HepG2 (cell line): Measurements from ENCODE around the gene CUL7. TPM values are rescaled to one million over a fixed set of nuclear protein-coding genes. Genes with fewer than 3 reads are reported as not detected.
A peak's percentile ranks its signal among the peaks of the same experiment; 100 is the strongest.

Experiments used
- ATAC-seq: fragments of 200-7000 bp; cut with Tn5 transposase; 3 replicates; pipeline ENCODE4 v1.9.1; 2020; ENCODE audit warnings: mild to moderate bottlenecking, moderate library complexity
- BruUV-seq: library from RNA; stranded (reverse); fragments of 400-500 nt; replicated peaks from 2 replicates; lab custom pipeline; 2021; lab: Mats Ljungman, UMichigan
- CTCF ChIA-PET: fragments of 300-600 bp; formaldehyde crosslinking; extraction: SDS; loops from one replicate; lab custom pipeline; 2021; ENCODE audit warnings: low total read pairs, inconsistent platforms, low intra/inter-chr PET ratio; lab: Yijun Ruan, JAX
- POLR2A ChIA-PET: fragments of 350-600 bp; sonication (Branson Sonifier 250); formaldehyde crosslinking; loops from one replicate; lab custom pipeline; 2020; ENCODE audit warnings: antibody characterized with exemption, inconsistent platforms; lab: Yijun Ruan, JAX
- DNase-seq: peaks from one replicate; pipeline ENCODE4 v3.0.0-alpha.2; 2015; ENCODE audit warnings: low spot score
- FAIRE-seq: peaks from 3 replicates; lab custom pipeline; 2011; peaks lifted over from hg19 to GRCh38; lab: Jason Lieb, UNC
- H2AFZ ChIP-seq: one replicate; pipeline ENCODE4 v1.6.1; 2011; ENCODE audit warnings: low read length, inconsistent platforms
- H3K27ac ChIP-seq: fragments of 300-600 bp; 3 replicates; pipeline ENCODE4 v1.8.0; 2011; ENCODE audit warnings: mixed run types, mild to moderate bottlenecking, mixed read lengths, low read length, inconsistent platforms; ENCODE audit not compliant: insufficient read depth; ENCODE audit errors: extremely low read length
- H3K27me3 ChIP-seq, 2 experiments: fragments of 200-600 bp in 1 of 2; 2 replicates in 1 of 2; 3 replicates in 1 of 2; pipeline versions ENCODE4 v1.6.0 to v1.8.0; 2011; ENCODE audit warnings: low read length in 2 of 2, mild to moderate bottlenecking in 2 of 2, moderate library complexity in 2 of 2, inconsistent platforms in 1 of 2; ENCODE audit not compliant: insufficient read depth in 2 of 2, control insufficient read depth in 1 of 2
- H3K36me3 ChIP-seq, 2 experiments: fragments of 200-600 bp in 1 of 2; replicated peaks in 1 of 2; 2 replicates in 1 of 2; 3 replicates in 1 of 2; pipeline versions ENCODE4 v1.5.1 to v1.8.0; 2011; ENCODE audit warnings: low read length in 2 of 2, inconsistent platforms in 1 of 2; ENCODE audit not compliant: insufficient read depth in 2 of 2, control insufficient read depth in 1 of 2
- H3K4me1 ChIP-seq: 2 replicates; pipeline ENCODE4 v1.5.1; 2012; ENCODE audit warnings: low read length, inconsistent platforms; ENCODE audit not compliant: insufficient read depth
- H3K4me2 ChIP-seq: 2 replicates; pipeline ENCODE4 v1.6.0; 2011; ENCODE audit warnings: low read depth, low read length, inconsistent platforms
- H3K4me3 ChIP-seq, 3 experiments: fragments of 200-600 bp in 1 of 3; sonication (generic), shearing (Covaris generic) in 1 of 3; replicated peaks in 1 of 3; 2 replicates each; pipeline ENCODE4 v1.5.1; 2011 to 2016; ENCODE audit warnings: low read length in 3 of 3, inconsistent platforms in 2 of 3, low read depth in 2 of 3, mild to moderate bottlenecking in 2 of 3, control low read depth in 1 of 3, mixed read lengths in 1 of 3; ENCODE audit not compliant: insufficient read depth in 1 of 3
- H3K79me2 ChIP-seq: one replicate; pipeline ENCODE4 v1.6.1; 2011; ENCODE audit warnings: low read length, inconsistent platforms; ENCODE audit not compliant: insufficient read depth
- H3K9ac ChIP-seq: 2 replicates; pipeline ENCODE4 v1.6.0; 2011; ENCODE audit warnings: mild to moderate bottlenecking, low read depth, low read length, inconsistent platforms; ENCODE audit not compliant: insufficient read depth
- H3K9me3 ChIP-seq: 2 replicates; pipeline ENCODE4 v1.5.1; 2012; ENCODE audit warnings: mild to moderate bottlenecking, low read length
- H4K20me1 ChIP-seq: 2 replicates; pipeline ENCODE4 v1.6.0; 2011; ENCODE audit warnings: inconsistent platforms, mild to moderate bottlenecking, low read length, moderate library complexity; ENCODE audit not compliant: insufficient read depth
- ELF4 ChIP-seq: sonication (generic); formaldehyde crosslinking; IDR thresholded peaks from 2 replicates; pipeline ENCODE4 v1.5.0; 2020; ENCODE audit warnings: missing genetic modification reagents, mild to moderate bottlenecking, moderate library complexity, borderline replicate concordance
- GLI4 ChIP-seq: sonication (generic); formaldehyde crosslinking; IDR thresholded peaks from 2 replicates; pipeline ENCODE4 v1.5.1; 2020; ENCODE audit warnings: missing genetic modification reagents, mild to moderate bottlenecking, moderate library complexity, borderline replicate concordance
- HMGA1 ChIP-seq: sonication (generic); formaldehyde crosslinking; conservative IDR thresholded peaks from 2 replicates; pipeline ENCODE4 v1.4.0; 2020; ENCODE audit warnings: missing genetic modification reagents
- KLF15 ChIP-seq: sonication (generic); formaldehyde crosslinking; IDR thresholded peaks from 2 replicates; pipeline ENCODE4 v1.8.1; 2023; ENCODE audit warnings: borderline replicate concordance, mild to moderate bottlenecking, inconsistent platforms, missing genetic modification reagents, mixed read lengths
- NAIF1 ChIP-seq: sonication (generic); formaldehyde crosslinking; IDR thresholded peaks from 2 replicates; pipeline ENCODE4 v1.5.0; 2020; ENCODE audit warnings: mild to moderate bottlenecking, missing genetic modification reagents, borderline replicate concordance
- NFIC ChIP-seq: IDR thresholded peaks from 2 replicates; pipeline ENCODE4 v1.6.1; 2012; ENCODE audit warnings: mild to moderate bottlenecking, low read length, inconsistent platforms
- NR2F2 ChIP-seq: IDR thresholded peaks from 2 replicates; pipeline ENCODE4 v1.6.1; 2012; ENCODE audit warnings: low read depth, inconsistent platforms, borderline replicate concordance
- PAWR ChIP-seq: sonication (generic); formaldehyde crosslinking; IDR thresholded peaks from 2 replicates; pipeline ENCODE4 v1.4.0; 2020; ENCODE audit warnings: missing genetic modification reagents, mild to moderate bottlenecking, borderline replicate concordance
- RFXAP ChIP-seq: sonication (generic); formaldehyde crosslinking; IDR thresholded peaks from 2 replicates; pipeline ENCODE4 v1.4.0; 2020; ENCODE audit warnings: missing genetic modification reagents, borderline replicate concordance
- SOX5 ChIP-seq: IDR thresholded peaks from 2 replicates; pipeline ENCODE4 v1.6.1; 2016; ENCODE audit warnings: borderline replicate concordance
- ZBTB42 ChIP-seq: sonication (generic); formaldehyde crosslinking; IDR thresholded peaks from 2 replicates; pipeline ENCODE4 v1.5.0; 2020; ENCODE audit warnings: mild to moderate bottlenecking, missing genetic modification reagents
- ZNF263 ChIP-seq: sonication (generic); formaldehyde crosslinking; IDR thresholded peaks from 2 replicates; pipeline ENCODE4 v1.4.0; 2020; ENCODE audit warnings: missing genetic modification reagents
- ZNF547 ChIP-seq: sonication (generic); formaldehyde crosslinking; IDR thresholded peaks from 2 replicates; pipeline ENCODE4 v1.5.1; 2020; ENCODE audit warnings: mild to moderate bottlenecking, missing genetic modification reagents
- ZNF552 ChIP-seq: sonication (generic); formaldehyde crosslinking; IDR thresholded peaks from 2 replicates; pipeline ENCODE4 v1.9.0; 2022; ENCODE audit warnings: missing genetic modification reagents, mild to moderate bottlenecking, borderline replicate concordance
- ZNF577 ChIP-seq: sonication (generic); formaldehyde crosslinking; IDR thresholded peaks from 2 replicates; pipeline ENCODE4 v1.4.0; 2020; ENCODE audit warnings: mild to moderate bottlenecking, low read depth, missing genetic modification reagents, borderline replicate concordance
- ZSCAN21 ChIP-seq: sonication (generic); formaldehyde crosslinking; IDR thresholded peaks from 2 replicates; pipeline ENCODE4 v1.8.0; 2022; ENCODE audit warnings: mild to moderate bottlenecking, missing genetic modification reagents, moderate library complexity, borderline replicate concordance
- WGBS: methylation state at CpG from one replicate; pipeline ENCODE4 v1.1.6; 2017; ENCODE audit warnings: low lambda C conversion rate; 5-methylcytosine and 5-hydroxymethylcytosine counted together
- in situ Hi-C: cut with HindIII; loops from 2 replicates; pipeline ENCODE4 v1.10.0; 2017; ENCODE audit warnings: low pct_unique_long_range_greater_than_20kb; ENCODE audit not compliant: extremely low pct_ligation_motif_present
- intact Hi-C: fragments of 100-400 bp; cut with micrococcal nuclease; formaldehyde crosslinking; loops from one replicate; pipeline ENCODE4 v1.10.0; 2022; ENCODE audit not compliant: unreplicated experiment
- polyA plus RNA-seq, 8 experiments: library from polyadenylated mRNA; depleted of rRNA in 3 of 8; stranded (reverse) in 7 of 8; unstranded in 1 of 8; fragments of >200 nt; fragmentation: Illumina TruSeq in 4 of 8; extraction: Trizol in 4 of 8; gene quantifications; 2 replicates each; pipeline versions ENCODE4 v1.2.1 to v1.2.3, GENCODE V29; 2011 to 2016; ENCODE audit warnings: low read depth in 4 of 8, missing spikeins in 1 of 8, mixed read lengths in 1 of 8; ENCODE audit not compliant: insufficient read depth in 1 of 8
- total RNA-seq, 5 experiments: library from RNA; depleted of rRNA; stranded (reverse); fragments of >200 nt; fragmentation: Illumina TruSeq; extraction: Trizol; gene quantifications; 2 replicates each; pipeline ENCODE4 v1.2.3, GENCODE V29; 2016; ENCODE audit warnings: low read depth in 1 of 5
- TF ChIP-seq, protein P1 (sequence below): sonication (generic); formaldehyde crosslinking; IDR thresholded peaks from 2 replicates; pipeline ENCODE4 v1.4.0; 2020; ENCODE audit warnings: mild to moderate bottlenecking, low read depth, missing genetic modification reagents
- TF ChIP-seq, protein P2 (sequence below): sonication (generic); formaldehyde crosslinking; conservative IDR thresholded peaks from 2 replicates; pipeline ENCODE4 v1.4.0; 2020; ENCODE audit warnings: mild to moderate bottlenecking, missing genetic modification reagents, moderate library complexity
- TF ChIP-seq, protein P3 (sequence below): sonication (generic); formaldehyde crosslinking; IDR thresholded peaks from 2 replicates; pipeline ENCODE4 v1.8.1; 2023; ENCODE audit warnings: mild to moderate bottlenecking, missing genetic modification reagents

CUL7 gene
- total and polyA plus RNA-seq, 2 of the 13 experiments (the other 11 are each of a cell fraction or from before 2014, with no cell fraction given) = 32.0 to 60.7 TPM

DNA sequence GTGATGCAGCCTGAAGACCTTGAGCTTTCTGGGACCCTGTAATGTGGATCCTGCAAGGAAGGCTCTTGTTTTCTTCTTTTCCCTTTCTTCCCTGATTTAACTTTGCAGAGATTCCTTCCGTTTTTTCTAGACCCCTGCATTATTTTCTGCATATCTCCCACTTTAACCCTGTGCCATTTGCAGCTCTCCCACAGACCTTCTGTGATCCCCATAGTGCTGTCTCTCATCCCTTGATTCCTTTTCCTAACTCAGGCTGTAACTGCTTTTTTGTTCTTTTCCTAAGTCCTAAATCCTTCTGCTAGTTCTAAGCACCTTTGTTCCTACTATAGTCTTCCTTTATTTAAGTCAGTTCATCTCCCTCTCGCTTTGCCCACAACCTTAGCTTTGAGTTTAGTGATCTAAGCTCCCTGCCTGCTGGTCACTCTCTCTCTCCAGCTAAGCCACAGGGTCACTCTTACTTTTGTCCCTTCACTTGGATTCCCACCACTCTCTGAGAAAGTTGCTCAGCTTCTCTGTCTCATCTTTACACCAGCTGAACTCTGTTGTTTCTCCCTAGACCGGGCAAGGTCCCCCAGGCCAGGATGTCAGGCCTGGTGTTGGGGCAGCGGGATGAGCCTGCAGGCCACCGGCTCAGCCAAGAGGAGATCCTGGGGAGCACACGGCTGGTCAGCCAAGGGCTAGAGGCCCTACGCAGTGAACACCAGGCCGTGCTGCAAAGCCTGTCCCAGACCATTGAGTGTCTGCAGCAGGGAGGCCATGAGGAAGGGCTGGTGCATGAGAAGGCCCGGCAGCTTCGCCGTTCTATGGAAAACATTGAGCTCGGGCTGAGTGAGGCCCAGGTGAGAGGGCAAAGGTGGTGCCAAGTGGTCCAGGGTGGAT lies 7.3 kb upstream of the CUL7 start:
- ChIA-PET POLR2A (interaction anchor here (0.7 to 3.3 kb wide), 45 partner anchors 11 to 315 kb away, joined by 3 to 103 read pairs (median 7); partner anchors contain the start of genes CNPY3, CUL9, DNPH1 and GNMT), CTCF (no interaction called here)
- BruUV-seq = TSS peak; percentile 72
- Histone ChIP-seq H2AFZ (no peak overlapping the region), H3K9ac (peak overlapping the region; percentile 83), H4K20me1 (no peaks in the 10 kb centered on the region), H3K36me3 (peaks cover 6 to 42% of the 10 kb centered on the region in 2 experiments), H3K9me3 (no peaks in the 10 kb centered on the region), H3K27ac (peak overlapping the region; percentile 91), H3K4me2 (peak overlapping the region; percentile 90), H3K79me2 (peaks cover 35% of the 10 kb centered on the region), H3K4me1 (peaks cover 33% of the 10 kb centered on the region), H3K27me3 (no peaks in the 10 kb centered on the region; a peak in 1 of 5 replicates), H3K4me3 (peak overlapping the region; percentile 74 to 99 (median 93))
- ATAC-seq (peak; percentile 12), FAIRE-seq (peak; percentile 67), DNase-seq (no peak)
- in situ Hi-C loops (no loop called here), intact Hi-C loops (loop anchor here (1.0 to 2.0 kb wide), 2 partner anchors 46 to 160 kb away; partner anchors contain the start of gene KLHDC3)
- WGBS = 9% methylated on average over 12 of the region's 12 CpGs
- TF ChIP-seq, protein P1, sequence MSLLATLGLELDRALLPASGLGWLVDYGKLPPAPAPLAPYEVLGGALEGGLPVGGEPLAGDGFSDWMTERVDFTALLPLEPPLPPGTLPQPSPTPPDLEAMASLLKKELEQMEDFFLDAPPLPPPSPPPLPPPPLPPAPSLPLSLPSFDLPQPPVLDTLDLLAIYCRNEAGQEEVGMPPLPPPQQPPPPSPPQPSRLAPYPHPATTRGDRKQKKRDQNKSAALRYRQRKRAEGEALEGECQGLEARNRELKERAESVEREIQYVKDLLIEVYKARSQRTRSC = no peak
- TF ChIP-seq PAWR (CRISPR knock-in tag) = no peak
- 0 out of 2 replicates have a peak, but pooled peaks have one; percentile 27 for TF ChIP-seq GLI4
- no peak for TF ChIP-seq ZNF577 (CRISPR knock-in tag)
- TF ChIP-seq, protein P2, sequence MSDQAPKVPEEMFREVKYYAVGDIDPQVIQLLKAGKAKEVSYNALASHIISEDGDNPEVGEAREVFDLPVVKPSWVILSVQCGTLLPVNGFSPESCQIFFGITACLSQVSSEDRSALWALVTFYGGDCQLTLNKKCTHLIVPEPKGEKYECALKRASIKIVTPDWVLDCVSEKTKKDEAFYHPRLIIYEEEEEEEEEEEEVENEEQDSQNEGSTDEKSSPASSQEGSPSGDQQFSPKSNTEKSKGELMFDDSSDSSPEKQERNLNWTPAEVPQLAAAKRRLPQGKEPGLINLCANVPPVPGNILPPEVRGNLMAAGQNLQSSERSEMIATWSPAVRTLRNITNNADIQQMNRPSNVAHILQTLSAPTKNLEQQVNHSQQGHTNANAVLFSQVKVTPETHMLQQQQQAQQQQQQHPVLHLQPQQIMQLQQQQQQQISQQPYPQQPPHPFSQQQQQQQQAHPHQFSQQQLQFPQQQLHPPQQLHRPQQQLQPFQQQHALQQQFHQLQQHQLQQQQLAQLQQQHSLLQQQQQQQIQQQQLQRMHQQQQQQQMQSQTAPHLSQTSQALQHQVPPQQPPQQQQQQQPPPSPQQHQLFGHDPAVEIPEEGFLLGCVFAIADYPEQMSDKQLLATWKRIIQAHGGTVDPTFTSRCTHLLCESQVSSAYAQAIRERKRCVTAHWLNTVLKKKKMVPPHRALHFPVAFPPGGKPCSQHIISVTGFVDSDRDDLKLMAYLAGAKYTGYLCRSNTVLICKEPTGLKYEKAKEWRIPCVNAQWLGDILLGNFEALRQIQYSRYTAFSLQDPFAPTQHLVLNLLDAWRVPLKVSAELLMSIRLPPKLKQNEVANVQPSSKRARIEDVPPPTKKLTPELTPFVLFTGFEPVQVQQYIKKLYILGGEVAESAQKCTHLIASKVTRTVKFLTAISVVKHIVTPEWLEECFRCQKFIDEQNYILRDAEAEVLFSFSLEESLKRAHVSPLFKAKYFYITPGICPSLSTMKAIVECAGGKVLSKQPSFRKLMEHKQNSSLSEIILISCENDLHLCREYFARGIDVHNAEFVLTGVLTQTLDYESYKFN (CRISPR knock-in tag) = no peak
- no peak for TF ChIP-seq ZNF547 (CRISPR knock-in tag)
- TF ChIP-seq, protein P3, sequence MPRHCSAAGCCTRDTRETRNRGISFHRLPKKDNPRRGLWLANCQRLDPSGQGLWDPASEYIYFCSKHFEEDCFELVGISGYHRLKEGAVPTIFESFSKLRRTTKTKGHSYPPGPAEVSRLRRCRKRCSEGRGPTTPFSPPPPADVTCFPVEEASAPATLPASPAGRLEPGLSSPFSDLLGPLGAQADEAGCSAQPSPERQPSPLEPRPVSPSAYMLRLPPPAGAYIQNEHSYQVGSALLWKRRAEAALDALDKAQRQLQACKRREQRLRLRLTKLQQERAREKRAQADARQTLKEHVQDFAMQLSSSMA (CRISPR knock-in tag) = no peak
- TF ChIP-seq NAIF1 = peak; percentile 48; the same call in 1 of the 2 replicates
- TF ChIP-seq ZSCAN21 (CRISPR knock-in tag) = no peak
- no peak for TF ChIP-seq SOX5
- no peak for TF ChIP-seq ZNF552 (CRISPR knock-in tag)
- peak; percentile 97 for TF ChIP-seq ZNF263 (CRISPR knock-in tag)
- no peak for TF ChIP-seq ELF4 (CRISPR knock-in tag)
- TF ChIP-seq NR2F2 = no peak
- no peak for TF ChIP-seq HMGA1 (CRISPR knock-in tag)
- 0 out of 2 replicates have a peak, but pooled peaks have one; percentile 36 for TF ChIP-seq KLF15 (CRISPR knock-in tag)
- no peak for TF ChIP-seq ZBTB42 (CRISPR knock-in tag)
- no peak for TF ChIP-seq RFXAP (CRISPR knock-in tag)
- no peak for TF ChIP-seq NFIC
